Measurements from ENCODE around the gene USP25.

GRCh38 chr21:15893902-15894301, 164.1 kb downstream of the USP25 start:
- TF ChIP-seq POLR2A (IDR thresholded peaks at IDR 0.05) (no peak), CTCF (IDR thresholded peaks at IDR 0.05) (no peak)
